HepG2 (cell line): ENCODE results near the gene FBXO41. TPM values are rescaled to one million over a fixed set of nuclear protein-coding genes. Genes with fewer than 3 reads are reported as not detected.
A peak's percentile ranks its signal among the peaks of the same experiment; 100 is the strongest.

Experiments used
- AHR ChIP-seq: IDR thresholded peaks from 2 replicates; pipeline ENCODE4 v1.6.1; 2018; ENCODE audit warnings: missing genetic modification reagents, missing compliant biosample characterization
- ARHGAP35 ChIP-seq: sonication (generic); formaldehyde crosslinking; IDR thresholded peaks from 2 replicates; pipeline ENCODE4 v1.9.0; 2022; ENCODE audit warnings: mild to moderate bottlenecking, inconsistent platforms, moderate library complexity, missing genetic modification reagents, borderline replicate concordance
- ARNTL ChIP-seq: sonication (generic); formaldehyde crosslinking; IDR thresholded peaks from 2 replicates; pipeline ENCODE4 v1.4.0; 2020; ENCODE audit warnings: mild to moderate bottlenecking, missing genetic modification reagents
- CSRNP2 ChIP-seq: sonication (generic); formaldehyde crosslinking; conservative IDR thresholded peaks from 2 replicates; pipeline ENCODE4 v1.8.0; 2022; ENCODE audit warnings: low read depth, missing genetic modification reagents
- E2F1 ChIP-seq: sonication (generic); formaldehyde crosslinking; IDR thresholded peaks from 2 replicates; pipeline ENCODE4 v1.5.0; 2020; ENCODE audit warnings: missing genetic modification reagents
- GRHL1 ChIP-seq: sonication (generic); formaldehyde crosslinking; conservative IDR thresholded peaks from 2 replicates; pipeline ENCODE4 v1.8.0; 2022; ENCODE audit warnings: missing genetic modification reagents
- HCFC1 ChIP-seq: fragments of 150-350 bp; IDR thresholded peaks from 2 replicates; pipeline ENCODE4 v1.6.1; 2014; ENCODE audit warnings: low read depth, low read length
- HDAC2 ChIP-seq: sonication (generic); formaldehyde crosslinking; IDR thresholded peaks from 2 replicates; pipeline ENCODE4 v1.4.0; 2020; ENCODE audit warnings: missing genetic modification reagents
- HMGXB4 ChIP-seq, 2 experiments: sonication (generic) in 1 of 2; formaldehyde crosslinking in 1 of 2; IDR thresholded peaks; 2 replicates each; pipeline versions ENCODE4 v1.4.0 to v1.6.1; 2018 to 2020; ENCODE audit warnings: missing genetic modification reagents in 2 of 2, borderline replicate concordance in 1 of 2, low read depth in 1 of 2, mild to moderate bottlenecking in 1 of 2, missing biosample characterization in 1 of 2
- IRF2 ChIP-seq: IDR thresholded peaks from 2 replicates; pipeline ENCODE4 v1.6.1; 2018; ENCODE audit warnings: missing genetic modification reagents, missing compliant biosample characterization
- MEF2D ChIP-seq: sonication (generic); formaldehyde crosslinking; IDR thresholded peaks from 2 replicates; pipeline ENCODE4 v1.5.1; 2020; ENCODE audit warnings: mild to moderate bottlenecking, missing genetic modification reagents
- MTA1 ChIP-seq: sonication (generic); formaldehyde crosslinking; IDR thresholded peaks from 2 replicates; pipeline ENCODE4 v1.4.0; 2020; ENCODE audit warnings: missing genetic modification reagents, mild to moderate bottlenecking, borderline replicate concordance
- MYPOP ChIP-seq: sonication (generic); formaldehyde crosslinking; IDR thresholded peaks from 2 replicates; pipeline ENCODE4 v1.8.1; 2023; ENCODE audit warnings: mild to moderate bottlenecking, moderate library complexity, missing genetic modification reagents
- SRSF4 ChIP-seq: fragments of 200-400 bp; formaldehyde crosslinking; IDR thresholded peaks from one replicate; pipeline ENCODE4 v1.6.1; 2018; ENCODE audit warnings: mild to moderate bottlenecking, low read depth, low read length, moderate library complexity; ENCODE audit not compliant: poor library complexity, severe bottlenecking
- ZBTB34 ChIP-seq: sonication (generic); formaldehyde crosslinking; IDR thresholded peaks from 2 replicates; pipeline ENCODE4 v1.8.0; 2022; ENCODE audit warnings: mild to moderate bottlenecking, missing genetic modification reagents
- ZFY ChIP-seq: sonication (generic); formaldehyde crosslinking; IDR thresholded peaks from 2 replicates; pipeline ENCODE4 v1.4.0; 2020; ENCODE audit warnings: missing genetic modification reagents
- ZNF235 ChIP-seq: sonication (generic); formaldehyde crosslinking; IDR thresholded peaks from 2 replicates; pipeline ENCODE4 v1.8.1; 2023; ENCODE audit warnings: mild to moderate bottlenecking, missing genetic modification reagents, borderline replicate concordance
- ZNF616 ChIP-seq: sonication (generic); formaldehyde crosslinking; IDR thresholded peaks from 2 replicates; pipeline ENCODE4 v1.5.0; 2020; ENCODE audit warnings: low read depth, mild to moderate bottlenecking, missing genetic modification reagents
- ZNF777 ChIP-seq: sonication (generic); formaldehyde crosslinking; IDR thresholded peaks from 2 replicates; pipeline ENCODE4 v1.4.0; 2020; ENCODE audit warnings: missing genetic modification reagents
- ZNF879 ChIP-seq: sonication (generic); formaldehyde crosslinking; IDR thresholded peaks from 2 replicates; pipeline ENCODE4 v1.8.1; 2023; ENCODE audit warnings: missing genetic modification reagents
- polyA plus RNA-seq, 8 experiments: library from polyadenylated mRNA; depleted of rRNA in 3 of 8; stranded (reverse) in 7 of 8; unstranded in 1 of 8; fragments of >200 nt; fragmentation: Illumina TruSeq in 4 of 8; extraction: Trizol in 4 of 8; gene quantifications; 2 replicates each; pipeline versions ENCODE4 v1.2.1 to v1.2.3, GENCODE V29; 2011 to 2016; ENCODE audit warnings: low read depth in 4 of 8, missing spikeins in 1 of 8, mixed read lengths in 1 of 8; ENCODE audit not compliant: insufficient read depth in 1 of 8
- total RNA-seq, 5 experiments: library from RNA; depleted of rRNA; stranded (reverse); fragments of >200 nt; fragmentation: Illumina TruSeq; extraction: Trizol; gene quantifications; 2 replicates each; pipeline ENCODE4 v1.2.3, GENCODE V29; 2016; ENCODE audit warnings: low read depth in 1 of 5

The FBXO41 gene
- total and polyA plus RNA-seq, 2 of the 13 experiments (the other 11 are each of a cell fraction or from before 2014, with no cell fraction given): 4.2 to 10.3 TPM

- TF ChIP-seq HMGXB4 (CRISPR knock-in tag; IDR thresholded peaks at IDR 0.05; ENCODE audit: borderline replicate concordance in 1 of 2, low read depth in 1 of 2) (peak in 1 of 2 experiments; percentile 59; a peak in 3 of 4 replicates), SRSF4 (no peak), MTA1 (CRISPR knock-in tag) (peak; percentile 47; the same call in 1 of the 2 replicates), AHR (no peak), GRHL1 (CRISPR knock-in tag) (no peak), ZNF235 (CRISPR knock-in tag) (0 out of 2 replicates have a peak, but pooled peaks have one; percentile 4), ZNF777 (peak; percentile 22), ZNF616 (CRISPR knock-in tag) (no peak), MEF2D (CRISPR knock-in tag) (no peak), IRF2 (CRISPR knock-in tag) (no peak), E2F1 (CRISPR knock-in tag) (no peak), ZFY (peak; percentile 77), HDAC2 (no peak; the same call in 1 of the 2 replicates), HCFC1 (no peak), CSRNP2 (CRISPR knock-in tag) (no peak), ZBTB34 (CRISPR knock-in tag) (no peak), ARHGAP35 (CRISPR knock-in tag) (no peak; the same call in none of the 2 replicates), MYPOP (no peak; the same call in 1 of the 2 replicates), ZNF879 (no peak), ARNTL (CRISPR knock-in tag) (no peak)
Observed at GRCh38 chr2:73283545-73284295, 558 bp downstream of the FBXO41 start (continued).
